HCT116 (cell line): Measurements from ENCODE around the gene C1QA. TPM values are rescaled to one million over a fixed set of nuclear protein-coding genes. Genes with fewer than 3 reads are reported as not detected.

Experiments
- ATAC-seq: fragments of 200-7000 bp; cut with Tn5 transposase; 2 replicates; pipeline ENCODE4 v1.9.1; 2020; ENCODE audit warnings: mild to moderate bottlenecking, moderate library complexity
- BruUV-seq: library from RNA; stranded (reverse); fragments of 400-500 nt; replicated peaks from 2 replicates; lab custom pipeline; 2021; lab: Mats Ljungman, UMichigan
- CTCF ChIA-PET: fragments of 300-600 bp; sonication (Branson Sonifier 250); formaldehyde crosslinking; loops from one replicate; lab custom pipeline; 2021; ENCODE audit warnings: antibody characterized with exemption; lab: Charles Lee
- POLR2A ChIA-PET: fragments of 300-600, 350-600 bp; sonication (Branson Sonifier 250); formaldehyde crosslinking; loops from one replicate; lab custom pipeline; 2021; ENCODE audit warnings: antibody characterized with exemption; lab: Charles Lee
- RAD21 ChIA-PET, 2 experiments: fragments of 300-600 bp; sonication (Branson Sonifier 250); formaldehyde crosslinking; loops; one replicate each; lab custom pipeline; 2023; ENCODE audit warnings: low total read pairs in 2 of 2; ENCODE audit not compliant: uncharacterized antibody in 2 of 2, unreplicated experiment in 2 of 2, low non-redundant PET in 1 of 2; lab: Charles Lee
- DNase-seq: peaks from one replicate; pipeline ENCODE4 v3.0.0-alpha.2; 2010; ENCODE audit warnings: low read depth, low spot score
- H2AFZ ChIP-seq: fragments of 200-600 bp; shearing (Covaris generic), sonication (generic); 2 replicates; pipeline ENCODE4 v1.6.1; 2017; ENCODE audit warnings: low read depth, mixed run types, mixed read lengths, antibody characterized with exemption, low read length; ENCODE audit not compliant: poor library complexity, severe bottlenecking
- H3K27ac ChIP-seq: 2 replicates; pipeline ENCODE4 v1.5.1; 2012; ENCODE audit warnings: low read depth, low read length
- H3K27me3 ChIP-seq: fragments of 200-600 bp; sonication (generic); 2 replicates; pipeline ENCODE4 v1.6.1; 2016; ENCODE audit warnings: mixed run types, low read length, mixed read lengths; ENCODE audit not compliant: insufficient read depth
- H3K36me3 ChIP-seq, 2 experiments: fragments of 200-500 bp in 1 of 2; fragments of 200-600 bp in 1 of 2; sonication (Bioruptor generic) in 1 of 2; sonication (generic) in 1 of 2; 2 replicates each; pipeline versions ENCODE4 v1.5.1 to v1.6.1; 2014 to 2016; ENCODE audit warnings: low read length in 2 of 2, inconsistent platforms in 1 of 2, mixed read lengths in 1 of 2, mixed run types in 1 of 2; ENCODE audit not compliant: insufficient read depth in 2 of 2, control insufficient read depth in 1 of 2
- H3K4me1 ChIP-seq, 2 experiments: fragments of 200-600 bp in 1 of 2; sonication (generic) in 1 of 2; 2 replicates each; pipeline versions ENCODE4 v1.5.1 to v1.6.1; 2012 to 2017; ENCODE audit warnings: low read length in 2 of 2, inconsistent platforms in 1 of 2, mild to moderate bottlenecking in 1 of 2, mixed read lengths in 1 of 2, mixed run types in 1 of 2, moderate library complexity in 1 of 2; ENCODE audit not compliant: insufficient read depth in 2 of 2, control insufficient read depth in 1 of 2
- H3K4me2 ChIP-seq: fragments of 200-600 bp; sonication (generic); 2 replicates; pipeline ENCODE4 v1.6.1; 2017; ENCODE audit warnings: mixed run types, low read length, mixed read lengths
- H3K4me3 ChIP-seq, 2 experiments: fragments of 200-600 bp in 1 of 2; sonication (generic) in 1 of 2; replicated peaks in 1 of 2; 2 replicates each; pipeline ENCODE4 v1.5.1; 2011 to 2016; ENCODE audit warnings: low read length in 2 of 2, control low read depth in 1 of 2, low read depth in 1 of 2, mild to moderate bottlenecking in 1 of 2, mixed read lengths in 1 of 2, mixed run types in 1 of 2
- H3K79me2 ChIP-seq: fragments of 200-600 bp; sonication (generic); 2 replicates; pipeline ENCODE4 v1.6.1; 2017; ENCODE audit warnings: mild to moderate bottlenecking, mixed run types, low read length, moderate library complexity, mixed read lengths; ENCODE audit not compliant: insufficient read depth
- H3K9ac ChIP-seq: fragments of 200-600 bp; sonication (generic); 2 replicates; pipeline ENCODE4 v1.6.1; 2016; ENCODE audit warnings: low read length, mixed read lengths
- H3K9me2 ChIP-seq: fragments of 200-600 bp; sonication (generic), shearing (Covaris generic); 2 replicates; pipeline ENCODE4 v1.6.1; 2017; ENCODE audit warnings: mixed run types, mild to moderate bottlenecking, moderate library complexity; ENCODE audit not compliant: insufficient read depth
- H3K9me3 ChIP-seq, 2 experiments: fragments of 200-500 bp in 1 of 2; fragments of 200-600 bp in 1 of 2; sonication (Bioruptor generic) in 1 of 2; sonication (generic) in 1 of 2; 2 replicates each; pipeline ENCODE4 v1.6.1; 2014 to 2017; ENCODE audit warnings: low read length in 2 of 2, mixed read lengths in 2 of 2, inconsistent platforms in 1 of 2, low read depth in 1 of 2, mild to moderate bottlenecking in 1 of 2, mixed run types in 1 of 2, moderate library complexity in 1 of 2; ENCODE audit not compliant: control insufficient read depth in 1 of 2, insufficient read depth in 1 of 2
- H4K20me1 ChIP-seq: fragments of 200-600 bp; sonication (generic), shearing (Covaris generic); 2 replicates; pipeline ENCODE4 v1.6.1; 2017; ENCODE audit warnings: mixed run types, mild to moderate bottlenecking, moderate library complexity; ENCODE audit not compliant: insufficient read depth
- EGR1 ChIP-seq: IDR thresholded peaks from 2 replicates; pipeline ENCODE4 v1.6.1; 2012; ENCODE audit warnings: low read depth
- ELF1 ChIP-seq: IDR thresholded peaks from 2 replicates; pipeline ENCODE4 v1.6.1; 2012; ENCODE audit warnings: low read depth, borderline replicate concordance
- EZH2 ChIP-seq: fragments of 200-600 bp; sonication (generic); IDR thresholded peaks from 2 replicates; pipeline ENCODE4 v1.6.1; 2017; ENCODE audit warnings: antibody characterized with exemption, mixed run types
- EZH2phosphoT487 ChIP-seq: fragments of 200-600 bp; IDR thresholded peaks from 2 replicates; pipeline ENCODE4 v1.6.1; 2018; ENCODE audit warnings: antibody characterized with exemption, borderline replicate concordance
- JUND ChIP-seq: IDR thresholded peaks from 2 replicates; pipeline ENCODE4 v1.6.1; 2012
- POLR2A ChIP-seq: IDR thresholded peaks from 2 replicates; pipeline ENCODE4 v1.7.0; 2011; ENCODE audit warnings: borderline replicate concordance; ENCODE audit not compliant: insufficient read depth, insufficient read length; ENCODE audit errors: extremely low read depth
- RAD21 ChIP-seq: IDR thresholded peaks from 2 replicates; pipeline ENCODE4 v1.6.1; 2012; ENCODE audit warnings: low read depth, mild to moderate bottlenecking
- SRF ChIP-seq: IDR thresholded peaks from 2 replicates; pipeline ENCODE4 v1.6.1; 2012; ENCODE audit warnings: low read depth
- ZFX ChIP-seq: fragments of 450-650 bp; IDR thresholded peaks from 2 replicates; pipeline ENCODE4 v1.6.1; 2017
- ZNF274 ChIP-seq: fragments of 200-500 bp; sonication (Bioruptor generic); IDR thresholded peaks from 2 replicates; pipeline ENCODE4 v1.6.1; 2014; ENCODE audit warnings: mild to moderate bottlenecking, low read depth, low read length, inconsistent platforms
- intact Hi-C: fragments of 100-400 bp; cut with micrococcal nuclease; formaldehyde crosslinking; loops from 2 replicates; pipeline ENCODE4 v1.10.0; 2022
- total RNA-seq: library from RNA; stranded (reverse); gene quantifications from one replicate; pipeline ENCODE4 v1.2.1, GENCODE V29; 2021; ENCODE audit not compliant: unreplicated experiment
- TF ChIP-seq, protein P1 (sequence below): IDR thresholded peaks from 2 replicates; pipeline ENCODE4 v1.6.1; 2012
- TF ChIP-seq, protein P2 (sequence below): IDR thresholded peaks from 2 replicates; pipeline ENCODE4 v1.6.1; 2011; ENCODE audit warnings: mild to moderate bottlenecking, low read length, moderate library complexity; ENCODE audit not compliant: insufficient replicate concordance; ENCODE audit errors: extremely low read depth
- TF ChIP-seq, protein P3 (sequence below): IDR thresholded peaks from 2 replicates; pipeline ENCODE4 v1.6.1; 2012
- TF ChIP-seq, protein P4 (sequence below): IDR thresholded peaks from 2 replicates; pipeline ENCODE4 v1.6.1; 2012; ENCODE audit warnings: low read depth

The C1QA gene
- total RNA-seq, 1 experiment from 2014 or later: 0.91 TPM

DNA sequence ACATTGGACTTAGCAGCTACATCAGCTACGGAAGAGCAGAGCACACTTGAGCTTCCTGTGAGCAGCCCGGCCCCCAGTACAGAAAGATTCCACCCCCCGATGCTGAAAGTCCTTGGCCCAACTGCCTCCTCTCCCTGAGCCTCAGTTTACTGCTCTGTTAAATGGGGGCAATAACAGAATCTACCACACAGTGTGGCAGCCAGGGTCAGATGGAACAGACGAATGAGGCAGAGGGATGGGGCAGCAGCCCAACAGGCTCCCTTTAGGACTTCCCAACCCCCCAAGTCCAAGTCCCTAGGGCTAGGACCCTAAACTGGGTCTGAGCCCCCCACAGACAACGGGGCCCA is 22.9 kb upstream of the C1QA start:
- H3K79me2 ChIP-seq: no peaks in the 10 kb centered on the region
- H3K27ac ChIP-seq: no peak overlapping the region
- no TSS peak for BruUV-seq
- no peaks in the 10 kb centered on the region for H3K9me3 ChIP-seq
- ChIA-PET RAD21 (no interaction called here), CTCF (no interaction called here), POLR2A (interaction anchor here (1.3 kb wide), 1 partner anchor 24 kb away, joined by 3 read pairs; no protein-coding TSS in a partner anchor)
- no peaks in the 10 kb centered on the region for H3K36me3 ChIP-seq
- no peak overlapping the region for H3K9ac ChIP-seq
- no peaks in the 10 kb centered on the region for H3K4me1 ChIP-seq
- intact Hi-C loops: no loop called here
- ATAC-seq (no peak), DNase-seq (no peak)
- TF ChIP-seq EGR1: no peak
- no peak for TF ChIP-seq JUND
- no peak for TF ChIP-seq EZH2phosphoT487
- no peak for TF ChIP-seq SRF
- TF ChIP-seq, protein P1, sequence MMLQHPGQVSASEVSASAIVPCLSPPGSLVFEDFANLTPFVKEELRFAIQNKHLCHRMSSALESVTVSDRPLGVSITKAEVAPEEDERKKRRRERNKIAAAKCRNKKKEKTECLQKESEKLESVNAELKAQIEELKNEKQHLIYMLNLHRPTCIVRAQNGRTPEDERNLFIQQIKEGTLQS: no peak
- no peak for TF ChIP-seq POLR2A
- TF ChIP-seq, protein P2, sequence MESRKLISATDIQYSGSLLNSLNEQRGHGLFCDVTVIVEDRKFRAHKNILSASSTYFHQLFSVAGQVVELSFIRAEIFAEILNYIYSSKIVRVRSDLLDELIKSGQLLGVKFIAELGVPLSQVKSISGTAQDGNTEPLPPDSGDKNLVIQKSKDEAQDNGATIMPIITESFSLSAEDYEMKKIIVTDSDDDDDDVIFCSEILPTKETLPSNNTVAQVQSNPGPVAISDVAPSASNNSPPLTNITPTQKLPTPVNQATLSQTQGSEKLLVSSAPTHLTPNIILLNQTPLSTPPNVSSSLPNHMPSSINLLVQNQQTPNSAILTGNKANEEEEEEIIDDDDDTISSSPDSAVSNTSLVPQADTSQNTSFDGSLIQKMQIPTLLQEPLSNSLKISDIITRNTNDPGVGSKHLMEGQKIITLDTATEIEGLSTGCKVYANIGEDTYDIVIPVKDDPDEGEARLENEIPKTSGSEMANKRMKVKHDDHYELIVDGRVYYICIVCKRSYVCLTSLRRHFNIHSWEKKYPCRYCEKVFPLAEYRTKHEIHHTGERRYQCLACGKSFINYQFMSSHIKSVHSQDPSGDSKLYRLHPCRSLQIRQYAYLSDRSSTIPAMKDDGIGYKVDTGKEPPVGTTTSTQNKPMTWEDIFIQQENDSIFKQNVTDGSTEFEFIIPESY: no peak
- TF ChIP-seq ZFX: no peak
- no peak for TF ChIP-seq ELF1
- TF ChIP-seq ZNF274: no peak
- no peak for TF ChIP-seq RAD21
- TF ChIP-seq, protein P3, sequence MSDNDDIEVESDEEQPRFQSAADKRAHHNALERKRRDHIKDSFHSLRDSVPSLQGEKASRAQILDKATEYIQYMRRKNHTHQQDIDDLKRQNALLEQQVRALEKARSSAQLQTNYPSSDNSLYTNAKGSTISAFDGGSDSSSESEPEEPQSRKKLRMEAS: no peak
- TF ChIP-seq, protein P4, sequence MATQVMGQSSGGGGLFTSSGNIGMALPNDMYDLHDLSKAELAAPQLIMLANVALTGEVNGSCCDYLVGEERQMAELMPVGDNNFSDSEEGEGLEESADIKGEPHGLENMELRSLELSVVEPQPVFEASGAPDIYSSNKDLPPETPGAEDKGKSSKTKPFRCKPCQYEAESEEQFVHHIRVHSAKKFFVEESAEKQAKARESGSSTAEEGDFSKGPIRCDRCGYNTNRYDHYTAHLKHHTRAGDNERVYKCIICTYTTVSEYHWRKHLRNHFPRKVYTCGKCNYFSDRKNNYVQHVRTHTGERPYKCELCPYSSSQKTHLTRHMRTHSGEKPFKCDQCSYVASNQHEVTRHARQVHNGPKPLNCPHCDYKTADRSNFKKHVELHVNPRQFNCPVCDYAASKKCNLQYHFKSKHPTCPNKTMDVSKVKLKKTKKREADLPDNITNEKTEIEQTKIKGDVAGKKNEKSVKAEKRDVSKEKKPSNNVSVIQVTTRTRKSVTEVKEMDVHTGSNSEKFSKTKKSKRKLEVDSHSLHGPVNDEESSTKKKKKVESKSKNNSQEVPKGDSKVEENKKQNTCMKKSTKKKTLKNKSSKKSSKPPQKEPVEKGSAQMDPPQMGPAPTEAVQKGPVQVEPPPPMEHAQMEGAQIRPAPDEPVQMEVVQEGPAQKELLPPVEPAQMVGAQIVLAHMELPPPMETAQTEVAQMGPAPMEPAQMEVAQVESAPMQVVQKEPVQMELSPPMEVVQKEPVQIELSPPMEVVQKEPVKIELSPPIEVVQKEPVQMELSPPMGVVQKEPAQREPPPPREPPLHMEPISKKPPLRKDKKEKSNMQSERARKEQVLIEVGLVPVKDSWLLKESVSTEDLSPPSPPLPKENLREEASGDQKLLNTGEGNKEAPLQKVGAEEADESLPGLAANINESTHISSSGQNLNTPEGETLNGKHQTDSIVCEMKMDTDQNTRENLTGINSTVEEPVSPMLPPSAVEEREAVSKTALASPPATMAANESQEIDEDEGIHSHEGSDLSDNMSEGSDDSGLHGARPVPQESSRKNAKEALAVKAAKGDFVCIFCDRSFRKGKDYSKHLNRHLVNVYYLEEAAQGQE: no peak
- TF ChIP-seq EZH2: no peak
- no peaks in the 10 kb centered on the region for H3K9me2 ChIP-seq
- no peak overlapping the region for H3K4me3 ChIP-seq
- peaks cover 84% of the 10 kb centered on the region for H3K27me3 ChIP-seq
- H4K20me1 ChIP-seq: no peaks in the 10 kb centered on the region
- H2AFZ ChIP-seq: no peak overlapping the region
- H3K4me2 ChIP-seq: no peak overlapping the region
